Stimulated activated CD8-positive, alpha-beta memory T cell treated with anti-CD3 and anti-CD28 coated beads, Interleukin-4, amount 100 ng/mL, for 48 hours (primary cell): ENCODE measurements around the gene MAMDC2.
"Not testable (repeated sequence)": the region's sequence is repeated elsewhere in the genome, so short reads cannot be mapped to it uniquely, and the experiment has no call there.

ENCODE experiments used
- DNase-seq: peaks from one replicate; pipeline ENCODE4 v3.0.0-alpha.2; 2020

MAMDC2 gene

GRCh38 chr9:70143394-70144130 lies 99.9 kb downstream of the MAMDC2 start:
- DNase-seq, result no peak

GRCh38 chr9:70144131-70144503 lies 100.5 kb downstream of the MAMDC2 start:
- no peak for DNase-seq

- no peak for DNase-seq
These were observed 102.3 kb downstream of the MAMDC2 start for GRCh38 chr9:70145981-70146380.

GRCh38 chr9:70147196-70147595 lies 103.5 kb downstream of the MAMDC2 start:
- no peak for DNase-seq

GRCh38 chr9:70147651-70148050 lies 104.0 kb downstream of the MAMDC2 start:
- no peak for DNase-seq

GRCh38 chr9:70152350-70152749 lies 108.7 kb downstream of the MAMDC2 start:
- no peak for DNase-seq

GRCh38 chr9:70156729-70157128 lies 113.1 kb downstream of the MAMDC2 start:
- DNase-seq, result no peak

GRCh38 chr9:70159630-70160029 lies 116.0 kb downstream of the MAMDC2 start:
- no peak for DNase-seq

- DNase-seq, result no peak
These were observed 117.3 kb downstream of the MAMDC2 start for GRCh38 chr9:70160686-70161600.

- no peak for DNase-seq
These were observed 121.5 kb downstream of the MAMDC2 start for GRCh38 chr9:70165006-70165602.

- DNase-seq, result no peak
These were observed 124.9 kb downstream of the MAMDC2 start for GRCh38 chr9:70168521-70168920.

- DNase-seq, result no peak
These were observed 125.6 kb downstream of the MAMDC2 start for GRCh38 chr9:70169222-70169621.

- DNase-seq, result no peak
These were observed 126.6 kb downstream of the MAMDC2 start for GRCh38 chr9:70170151-70170790.

- no peak for DNase-seq
These were observed 128.9 kb downstream of the MAMDC2 start for GRCh38 chr9:70172532-70172931.

- no peak for DNase-seq
These were observed 133.5 kb downstream of the MAMDC2 start for GRCh38 chr9:70177121-70177520.

GRCh38 chr9:70192707-70193106 lies 149.1 kb downstream of the MAMDC2 start:
- DNase-seq, result no peak

- no peak for DNase-seq
These were observed 151.8 kb downstream of the MAMDC2 start for GRCh38 chr9:70195456-70195855.

- no peak for DNase-seq
These were observed 153.8 kb downstream of the MAMDC2 start for GRCh38 chr9:70197216-70198044.

- not testable (repeated sequence) for DNase-seq
These were observed 161.1 kb downstream of the MAMDC2 start for GRCh38 chr9:70204743-70205142.

- DNase-seq, result no peak
These were observed 161.8 kb downstream of the MAMDC2 start for GRCh38 chr9:70205366-70206020.

- DNase-seq, result no peak
These were observed 173.4 kb downstream of the MAMDC2 start for GRCh38 chr9:70217029-70217428.

- DNase-seq, result no peak
These were observed 175.1 kb downstream of the MAMDC2 start for GRCh38 chr9:70218767-70219166.
